Measurements from ENCODE around the gene PFKL.

PFKL gene

GRCh38 chr21:44305691-44306090 is 5.8 kb downstream of the PFKL start:
- H3K4me3 ChIP-seq (replicated peaks; ENCODE audit: low read depth, low read length): no peak overlapping the region
- no peak for DNase-seq (ENCODE audit: extremely low read depth, low read depth)
- TF ChIP-seq, protein P1, sequence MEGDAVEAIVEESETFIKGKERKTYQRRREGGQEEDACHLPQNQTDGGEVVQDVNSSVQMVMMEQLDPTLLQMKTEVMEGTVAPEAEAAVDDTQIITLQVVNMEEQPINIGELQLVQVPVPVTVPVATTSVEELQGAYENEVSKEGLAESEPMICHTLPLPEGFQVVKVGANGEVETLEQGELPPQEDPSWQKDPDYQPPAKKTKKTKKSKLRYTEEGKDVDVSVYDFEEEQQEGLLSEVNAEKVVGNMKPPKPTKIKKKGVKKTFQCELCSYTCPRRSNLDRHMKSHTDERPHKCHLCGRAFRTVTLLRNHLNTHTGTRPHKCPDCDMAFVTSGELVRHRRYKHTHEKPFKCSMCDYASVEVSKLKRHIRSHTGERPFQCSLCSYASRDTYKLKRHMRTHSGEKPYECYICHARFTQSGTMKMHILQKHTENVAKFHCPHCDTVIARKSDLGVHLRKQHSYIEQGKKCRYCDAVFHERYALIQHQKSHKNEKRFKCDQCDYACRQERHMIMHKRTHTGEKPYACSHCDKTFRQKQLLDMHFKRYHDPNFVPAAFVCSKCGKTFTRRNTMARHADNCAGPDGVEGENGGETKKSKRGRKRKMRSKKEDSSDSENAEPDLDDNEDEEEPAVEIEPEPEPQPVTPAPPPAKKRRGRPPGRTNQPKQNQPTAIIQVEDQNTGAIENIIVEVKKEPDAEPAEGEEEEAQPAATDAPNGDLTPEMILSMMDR (IDR thresholded peaks at IDR 0.05; ENCODE audit: low read depth, low read length, missing control alignments): no peak

DNA sequence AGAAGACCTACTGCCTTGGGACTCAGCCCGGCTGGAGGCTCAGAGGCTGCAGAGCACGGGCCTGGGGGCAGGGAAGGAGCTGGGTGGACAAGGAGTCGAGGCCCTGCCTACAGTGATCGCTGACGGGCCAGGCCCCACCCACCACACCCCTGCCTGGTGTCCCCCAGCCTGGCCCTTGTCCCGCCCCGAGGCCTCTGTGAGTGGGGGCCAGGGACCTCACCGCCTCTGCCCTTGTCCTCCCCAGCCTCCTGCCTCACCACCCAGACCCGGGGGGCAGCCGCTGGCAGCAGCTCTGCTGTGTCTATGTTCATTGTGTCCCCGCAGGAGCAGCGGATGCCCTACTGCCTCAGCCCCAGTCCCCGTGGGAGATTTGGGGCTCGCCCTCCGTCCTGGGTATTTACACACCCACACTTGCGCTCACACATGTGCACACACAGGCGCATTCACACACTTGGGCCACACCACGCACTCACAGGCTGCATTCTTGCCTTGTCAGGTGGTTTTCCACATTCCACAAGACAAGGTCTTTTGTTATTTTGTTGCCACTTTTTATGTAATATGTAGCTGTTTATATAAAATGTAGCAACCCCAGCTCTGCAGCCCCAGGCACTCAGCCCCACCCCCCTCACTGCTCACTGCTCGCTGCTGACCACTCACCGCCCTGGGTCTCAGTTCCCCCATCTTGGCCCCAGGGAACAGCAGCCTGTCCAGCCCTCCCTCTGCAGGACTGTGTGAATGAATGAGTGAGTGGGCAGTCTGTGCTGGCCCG is 7.3 kb downstream of the PFKL start:
- TF ChIP-seq, protein P1 (IDR thresholded peaks at IDR 0.05; ENCODE audit: low read depth, low read length, missing control alignments): no peak
- no peak for DNase-seq (ENCODE audit: extremely low read depth, low read depth)
- H3K4me3 ChIP-seq (replicated peaks; ENCODE audit: low read depth, low read length): no peak overlapping the region

- TF ChIP-seq, protein P1 (IDR thresholded peaks at IDR 0.05; ENCODE audit: low read depth, low read length, missing control alignments): no peak
Observed at GRCh38 chr21:44310628-44311507, 11.0 kb downstream of the PFKL start.

DNA sequence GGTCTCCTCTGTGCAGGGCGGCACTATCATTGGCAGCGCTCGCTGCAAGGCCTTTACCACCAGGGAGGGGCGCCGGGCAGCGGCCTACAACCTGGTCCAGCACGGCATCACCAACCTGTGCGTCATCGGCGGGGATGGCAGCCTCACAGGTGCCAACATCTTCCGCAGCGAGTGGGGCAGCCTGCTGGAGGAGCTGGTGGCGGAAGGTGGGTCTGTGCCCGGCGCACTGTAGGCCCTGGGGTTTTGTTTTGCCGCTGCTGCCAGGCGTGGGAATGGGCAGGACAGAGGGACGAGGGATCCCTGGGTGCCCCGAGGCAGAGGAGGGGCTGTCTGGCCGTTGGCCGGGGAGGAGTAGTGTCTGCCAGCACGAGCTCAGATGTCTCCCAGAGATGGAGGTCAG is 12.2 kb downstream of the PFKL start:
- TF ChIP-seq, protein P1 (IDR thresholded peaks at IDR 0.05; ENCODE audit: low read depth, low read length, missing control alignments): no peak
- DNase-seq (ENCODE audit: extremely low read depth, low read depth): no peak
- H3K4me3 ChIP-seq (replicated peaks; ENCODE audit: low read depth, low read length): no peak overlapping the region

More at GRCh38 chr21:44310628-44311507, 11.0 kb downstream of the PFKL start:
- no peak for DNase-seq (ENCODE audit: extremely low read depth, low read depth)
- H3K4me3 ChIP-seq (replicated peaks; ENCODE audit: low read depth, low read length): no peak overlapping the region

- no peak for DNase-seq (ENCODE audit: extremely low read depth, low read depth)
- H3K4me3 ChIP-seq (replicated peaks; ENCODE audit: low read depth, low read length): no peak overlapping the region
- TF ChIP-seq, protein P1 (IDR thresholded peaks at IDR 0.05; ENCODE audit: low read depth, low read length, missing control alignments): no peak
Observed at GRCh38 chr21:44312716-44313115, 12.9 kb downstream of the PFKL start.

DNA sequence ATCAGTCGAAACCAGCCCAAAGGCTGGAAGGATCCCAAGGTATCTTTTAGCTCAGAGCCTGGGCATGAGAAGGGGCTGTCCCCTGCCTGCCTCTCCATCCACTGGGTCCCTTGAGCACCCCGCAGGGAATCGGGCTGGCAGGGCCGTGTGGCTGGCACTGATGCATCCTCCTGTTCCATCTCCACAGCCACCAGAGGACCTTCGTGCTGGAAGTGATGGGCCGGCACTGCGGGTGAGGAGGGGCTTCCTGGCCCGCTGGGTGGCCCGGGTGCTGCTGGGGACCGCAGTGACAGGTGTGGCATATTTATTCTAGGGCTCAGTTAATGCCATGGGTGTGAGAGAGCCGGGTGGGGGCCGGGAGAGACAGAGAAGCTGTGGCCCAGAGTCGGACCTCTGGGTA is 13.6 kb downstream of the PFKL start:
- no peak for DNase-seq (ENCODE audit: extremely low read depth, low read depth)
- no peak overlapping the region for H3K4me3 ChIP-seq (replicated peaks; ENCODE audit: low read depth, low read length)
- TF ChIP-seq, protein P1 (IDR thresholded peaks at IDR 0.05; ENCODE audit: low read depth, low read length, missing control alignments): no peak

All from HFF-Myc (cell line).